NCI-H1092 treated with DMSO at 0.1 percent for 48 hours (cell line): ENCODE measurements around the gene MLLT11.
"Not testable (repeated sequence)": the region's sequence is repeated elsewhere in the genome, so short reads cannot be mapped to it uniquely, and the experiment has no call there.

Source experiments
- DNase-seq: peaks from one replicate; lab custom pipeline; 2025; lab: John Stamatoyannopoulos, UW

The MLLT11 gene

DNA sequence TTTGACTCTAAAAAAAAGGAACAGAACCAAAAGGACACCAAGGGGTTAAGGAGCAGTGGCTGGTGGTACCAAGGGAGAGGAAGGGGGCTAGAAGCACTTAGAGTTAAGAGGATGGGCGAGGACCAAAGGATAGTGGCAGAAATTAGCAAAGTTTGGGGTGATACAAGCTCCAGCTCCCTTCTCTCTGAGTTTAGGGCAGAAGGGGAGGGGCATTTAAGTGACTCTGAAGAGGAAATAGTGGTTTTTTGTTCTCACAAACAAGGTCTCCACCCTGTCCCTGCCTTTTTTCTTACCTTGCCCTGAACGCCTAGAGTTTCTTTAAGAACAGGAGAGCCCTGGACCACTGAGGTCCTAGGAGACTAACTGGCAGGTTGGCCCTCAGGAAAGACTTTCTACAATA is 4.0 kb upstream of the MLLT11 start:
- DNase-seq = no peak

DNA sequence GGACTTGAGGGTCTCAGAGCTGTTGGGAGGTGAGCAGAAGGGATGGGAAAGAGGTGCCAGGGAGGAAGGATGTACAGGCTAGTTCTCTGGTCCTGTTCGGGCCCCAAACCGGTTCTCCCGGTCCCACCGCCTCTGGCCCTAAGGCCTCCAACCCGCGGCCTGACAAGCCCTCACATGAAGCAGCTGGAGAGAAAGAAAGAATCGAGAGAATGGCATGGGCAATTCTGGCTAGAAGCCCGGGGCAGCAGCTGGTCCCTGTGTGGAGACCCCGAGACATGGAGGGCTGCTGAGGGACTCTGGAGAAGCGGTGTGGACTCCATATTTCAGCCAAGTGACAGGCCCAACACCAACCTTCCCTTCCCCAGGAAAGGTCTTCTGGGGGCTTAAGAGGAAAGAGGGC is 1.5 kb upstream of the MLLT11 start:
- peak; percentile 71 for DNase-seq

DNA sequence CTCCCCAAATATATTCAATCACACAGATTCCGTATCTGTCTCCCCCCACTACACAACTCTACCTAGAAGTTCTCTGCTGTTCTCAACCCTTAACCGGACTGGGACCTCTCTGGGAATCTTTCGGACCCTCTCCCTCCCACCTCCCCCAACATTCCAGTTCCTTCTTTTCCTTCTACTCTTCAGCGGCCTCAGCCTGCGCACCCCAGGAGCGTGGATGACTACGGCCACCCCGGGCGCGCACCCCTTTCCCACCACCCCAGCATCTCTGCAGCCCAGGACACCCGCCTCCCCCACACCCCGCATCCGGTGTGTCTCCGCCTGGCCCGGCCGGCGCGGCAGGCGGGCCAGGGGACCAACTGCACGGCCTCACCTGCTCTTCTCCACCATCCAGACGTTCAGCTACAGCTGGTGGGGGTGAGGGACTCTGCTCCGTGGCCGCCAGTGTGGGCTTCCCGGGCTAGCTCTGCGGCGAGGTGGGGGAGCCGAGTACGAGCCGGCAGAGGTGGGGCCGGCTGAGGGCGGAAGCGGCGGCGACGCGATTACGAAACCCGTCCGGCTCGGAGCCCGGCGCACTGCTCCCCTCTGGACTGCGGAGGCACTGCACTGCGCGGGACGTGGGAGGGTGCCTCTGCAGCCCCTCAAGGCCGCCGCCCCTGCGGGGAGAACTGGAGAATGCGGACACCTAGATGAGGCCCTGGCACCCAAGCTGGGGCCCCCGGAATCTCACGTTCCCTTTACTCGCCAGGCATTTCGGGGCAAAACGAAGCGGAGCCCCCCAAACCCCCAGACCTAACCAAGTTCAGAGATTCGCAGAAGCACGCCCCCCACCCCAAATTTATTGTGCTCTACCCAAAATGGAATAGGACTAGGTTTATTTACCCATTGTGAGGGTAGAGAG is 839 bp upstream of the MLLT11 start, which contains the start of gene CDC42SE1:
Gene CDC42SE1, minus strand, starts transcription at position 514 of the 898 bp plus-strand sequence. CDS start 3,892 bp downstream, outside the sequence.
- DNase-seq = peak; percentile 86

DNA sequence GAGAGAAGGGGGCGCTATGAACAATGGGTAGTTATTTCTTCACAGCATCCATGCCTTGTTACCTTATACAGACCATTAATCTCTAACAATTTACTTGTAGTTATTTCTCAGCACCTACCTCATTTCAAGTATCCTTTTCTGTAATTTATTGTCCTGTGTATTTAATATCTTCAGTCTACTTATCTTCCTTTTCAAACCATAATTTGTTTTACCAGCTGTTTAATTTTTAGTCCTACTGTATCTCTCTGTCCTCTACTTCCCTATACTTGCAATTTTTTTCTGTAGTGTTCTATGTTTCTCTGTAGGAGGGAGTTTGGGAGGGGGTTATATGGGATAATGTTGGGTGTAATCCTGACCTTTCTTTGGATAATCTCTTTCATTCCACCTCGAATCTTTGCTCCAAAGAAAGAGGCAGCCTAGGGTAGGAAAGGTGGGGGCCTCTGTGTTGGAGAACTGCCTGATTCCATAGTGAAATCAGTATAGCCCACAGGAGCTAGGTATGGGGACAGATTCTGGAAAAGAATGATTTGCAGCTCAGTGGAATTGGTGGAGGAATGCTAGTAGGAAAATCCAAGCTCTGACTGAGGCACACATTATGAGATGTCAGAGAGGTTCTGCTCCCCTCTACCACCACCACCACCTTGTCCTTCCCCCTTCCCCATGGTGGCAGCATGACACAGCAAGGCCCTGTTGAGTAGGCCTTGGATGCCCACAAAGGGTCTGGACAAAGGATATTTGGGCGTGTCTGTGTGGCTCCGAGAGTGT is 642 bp downstream of the MLLT11 start:
- peak; percentile 71 for DNase-seq

DNA sequence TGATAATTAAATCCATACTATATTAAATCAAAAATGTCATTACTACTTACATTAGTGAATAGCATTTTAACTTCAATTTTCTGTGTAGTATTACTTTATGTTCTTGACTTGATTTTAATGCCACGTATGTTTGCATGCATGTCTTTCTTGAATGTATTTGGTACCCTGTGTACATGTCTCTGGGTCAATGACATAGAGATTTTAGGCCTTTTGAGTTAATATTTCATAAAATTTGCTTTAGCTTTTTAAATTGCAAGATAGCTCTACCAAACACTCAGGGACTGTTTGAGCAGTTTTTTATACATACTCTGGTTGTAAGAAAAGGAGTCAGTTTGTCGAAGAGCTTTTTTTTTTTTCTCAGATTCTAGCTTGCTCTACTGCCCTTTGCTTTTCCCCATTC is 1.5 kb downstream of the MLLT11 start:
- DNase-seq = no peak

DNA sequence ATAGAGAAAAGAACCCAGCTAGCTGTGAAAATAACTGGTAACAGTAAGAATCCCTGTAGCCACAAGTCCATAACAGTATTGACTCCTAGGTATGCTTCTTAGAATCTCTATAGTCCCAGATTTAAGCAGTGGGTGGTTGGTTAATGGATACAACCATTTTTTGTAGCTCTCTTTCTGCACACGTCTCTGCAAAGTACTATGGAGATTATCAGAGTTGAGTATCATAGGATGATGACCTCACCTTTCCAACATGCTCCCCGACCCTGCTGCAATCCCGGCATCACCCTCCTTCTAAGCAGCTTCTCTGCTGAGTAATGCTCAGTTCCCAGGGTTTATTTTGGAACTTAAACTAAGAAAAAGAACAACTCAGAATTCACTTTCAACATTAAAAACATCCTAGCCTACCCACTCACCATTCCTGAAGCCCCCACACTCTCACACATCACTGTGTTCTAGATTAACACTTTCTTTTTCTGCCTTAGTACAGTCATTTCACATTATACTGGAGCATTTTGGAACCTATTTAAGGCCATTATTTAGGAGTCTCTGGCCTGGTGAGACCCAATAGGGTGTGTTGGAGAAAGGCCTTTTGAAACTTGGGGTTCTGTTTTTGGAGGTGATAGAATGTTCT is 2.7 kb downstream of the MLLT11 start:
- DNase-seq = no peak

DNA sequence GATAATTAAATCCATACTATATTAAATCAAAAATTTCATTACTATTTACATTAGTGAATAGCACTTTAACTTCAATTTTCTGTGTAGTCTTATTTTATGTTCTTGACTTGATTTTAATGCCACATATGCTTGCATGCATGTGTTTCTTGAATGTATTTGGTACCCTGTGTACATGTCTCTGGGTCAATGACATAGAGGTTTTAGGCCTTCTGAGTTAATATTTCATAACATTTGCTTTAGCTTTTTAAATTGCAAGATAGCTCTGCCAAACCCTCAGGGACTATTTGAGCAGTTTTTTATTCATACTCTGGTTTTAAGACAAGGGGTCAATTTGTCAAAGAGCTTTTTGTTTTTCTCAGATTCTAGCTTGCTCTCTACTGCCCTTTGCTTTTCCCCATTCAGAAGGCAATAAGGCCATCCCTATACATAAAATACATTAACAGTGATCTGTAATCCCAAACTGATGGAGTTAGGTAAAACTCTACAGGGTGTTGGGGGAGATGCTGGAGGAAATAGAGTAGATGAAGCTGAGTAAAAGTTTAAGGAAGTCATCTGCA is 5.0 kb downstream of the MLLT11 start:
- DNase-seq = no peak

DNA sequence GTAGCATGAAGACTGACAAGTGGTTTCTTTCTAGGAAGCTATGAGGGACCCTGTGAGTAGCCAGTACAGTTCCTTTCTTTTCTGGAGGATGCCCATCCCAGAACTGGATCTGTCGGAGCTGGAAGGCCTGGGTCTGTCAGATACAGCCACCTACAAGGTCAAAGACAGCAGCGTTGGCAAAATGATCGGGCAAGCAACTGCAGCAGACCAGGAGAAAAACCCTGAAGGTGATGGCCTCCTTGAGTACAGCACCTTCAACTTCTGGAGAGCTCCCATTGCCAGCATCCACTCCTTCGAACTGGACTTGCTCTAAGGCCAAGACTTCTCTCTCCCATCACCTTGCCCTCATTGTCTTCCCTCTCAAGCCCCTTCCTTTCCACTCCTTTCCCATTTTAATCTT is 7.0 kb downstream of the MLLT11 start:
- DNase-seq = no peak

DNA sequence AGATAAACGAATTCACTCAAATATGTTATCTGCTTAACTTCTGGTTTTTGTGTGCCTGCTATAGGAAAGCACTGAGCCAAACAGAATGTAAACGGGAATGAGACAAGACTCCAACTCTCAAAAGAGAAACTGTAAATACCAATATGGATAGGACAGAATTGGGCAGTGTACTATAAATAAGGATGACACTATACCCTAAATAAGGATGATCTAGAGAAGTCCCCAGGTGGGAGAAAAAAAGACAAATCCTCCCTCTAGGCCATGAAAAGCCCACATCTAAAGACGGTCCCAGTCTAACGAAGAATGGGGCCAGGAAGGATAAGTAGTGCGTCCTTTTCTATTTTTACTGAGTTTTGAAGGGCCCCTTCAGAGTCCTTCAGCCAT is 8.9 kb downstream of the MLLT11 start:
- no peak for DNase-seq

DNA sequence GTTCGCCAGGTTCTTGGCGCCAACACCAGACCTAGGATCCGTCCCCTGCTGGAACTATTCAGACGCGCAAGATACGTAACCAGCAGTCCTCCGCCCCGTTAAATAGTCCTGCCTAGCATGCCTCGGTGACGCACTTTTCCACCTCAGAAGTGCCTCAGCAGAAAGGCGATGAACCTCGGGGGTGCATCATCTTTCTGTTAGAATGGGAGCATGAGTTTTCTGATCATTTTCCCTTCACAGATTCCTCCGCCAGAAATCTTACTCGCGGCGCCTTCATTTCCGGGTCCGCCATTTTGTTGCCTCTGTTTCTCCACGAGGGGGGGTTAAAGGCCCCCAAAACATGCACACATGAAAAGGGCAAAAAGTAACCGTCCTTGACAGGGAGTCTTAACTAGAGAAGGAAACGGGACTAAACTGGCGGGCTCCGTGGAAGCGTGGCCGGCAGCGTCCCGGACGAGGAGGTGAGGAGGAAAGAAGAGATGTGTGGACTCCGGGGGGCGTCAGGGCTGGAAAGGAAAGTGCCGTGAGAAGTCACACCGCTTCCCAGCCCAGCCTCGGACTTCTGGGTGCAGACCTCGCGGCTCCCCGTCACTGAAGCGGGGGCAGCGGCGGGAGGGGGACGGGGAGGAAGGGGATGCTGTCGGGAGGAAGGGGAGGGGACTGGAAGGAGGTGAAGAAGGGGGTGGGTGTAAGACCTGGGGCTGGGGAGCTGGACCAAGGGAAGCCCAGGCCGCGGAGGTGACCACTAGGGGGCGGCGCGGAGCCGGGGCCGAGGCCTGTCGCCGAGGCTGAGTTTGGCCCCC is 10.5 kb downstream of the MLLT11 start, which contains the start of gene GABPB2:
Gene GABPB2, plus strand, starts transcription at position 288 of the 803 bp plus-strand sequence. CDS start 17,429 bp downstream, outside the sequence.
- DNase-seq = peak; percentile 95

DNA sequence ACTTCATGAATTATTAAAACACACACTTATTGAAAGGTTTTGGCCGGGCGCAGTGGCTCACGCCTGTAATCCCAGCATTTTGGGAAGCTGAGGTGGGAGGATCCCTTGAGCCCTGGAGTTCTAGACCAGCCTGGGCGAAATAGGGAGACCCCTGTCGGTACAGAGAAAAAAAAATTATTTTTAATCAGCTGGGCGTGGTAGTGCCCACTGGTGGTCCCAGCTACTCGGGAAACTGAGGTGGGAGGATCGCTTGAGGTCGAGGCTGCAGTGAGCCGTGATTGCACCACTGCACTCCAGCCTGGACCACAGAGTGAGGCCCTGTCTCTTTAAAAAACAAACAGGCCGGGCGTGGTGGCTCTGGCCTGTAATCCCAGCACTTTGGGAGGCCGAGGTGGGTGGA is 12.0 kb downstream of the MLLT11 start:
- no peak for DNase-seq

DNA sequence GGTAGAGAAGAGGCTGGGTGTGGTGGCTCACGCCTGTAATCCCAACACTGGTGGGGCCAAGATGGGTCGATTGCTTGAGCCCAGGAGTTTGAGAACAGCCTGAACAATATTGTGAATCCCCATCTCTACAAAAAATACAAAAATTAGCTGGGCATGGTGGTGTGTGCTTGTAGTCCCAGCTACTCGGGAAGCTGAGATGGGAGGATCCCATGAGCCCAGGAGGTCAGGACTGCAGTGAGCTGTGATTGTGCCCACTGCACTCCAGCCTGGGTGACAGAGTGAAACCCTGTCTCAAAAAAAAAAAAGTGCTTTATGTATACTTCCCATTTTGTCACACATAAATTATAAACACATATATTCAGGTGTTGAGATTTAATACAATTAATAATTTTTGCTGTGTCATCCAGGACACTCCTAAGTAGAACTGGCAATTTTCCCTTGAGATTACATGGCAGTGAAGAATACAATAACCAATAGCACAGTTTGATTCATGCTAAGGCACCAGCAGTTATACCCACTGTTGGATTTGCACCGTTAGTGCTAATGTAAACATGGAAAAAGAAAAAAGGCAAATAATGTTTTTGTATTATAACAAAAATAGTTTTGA is 25.9 kb downstream of the MLLT11 start:
- no peak for DNase-seq

DNA sequence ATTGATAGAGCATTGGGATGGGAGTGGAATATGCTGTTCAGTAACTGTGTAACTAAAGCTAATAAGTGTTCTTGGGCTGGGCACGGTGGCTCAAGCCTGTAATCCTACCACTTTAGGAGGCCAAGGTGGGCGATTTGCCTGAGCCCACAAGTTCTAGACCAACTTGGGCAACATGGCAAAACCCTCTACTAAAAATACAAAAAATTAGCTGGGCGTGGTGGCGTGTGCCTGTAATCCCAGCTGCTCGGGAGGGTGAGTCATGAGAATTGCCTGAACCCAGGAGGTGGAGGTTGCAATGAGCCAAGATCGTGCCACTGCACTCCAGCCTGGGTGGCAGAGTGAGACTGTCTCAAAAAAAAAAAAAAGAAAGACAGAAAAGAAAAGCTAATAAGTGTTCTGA is 37.2 kb downstream of the MLLT11 start:
- not testable (repeated sequence) for DNase-seq

DNA sequence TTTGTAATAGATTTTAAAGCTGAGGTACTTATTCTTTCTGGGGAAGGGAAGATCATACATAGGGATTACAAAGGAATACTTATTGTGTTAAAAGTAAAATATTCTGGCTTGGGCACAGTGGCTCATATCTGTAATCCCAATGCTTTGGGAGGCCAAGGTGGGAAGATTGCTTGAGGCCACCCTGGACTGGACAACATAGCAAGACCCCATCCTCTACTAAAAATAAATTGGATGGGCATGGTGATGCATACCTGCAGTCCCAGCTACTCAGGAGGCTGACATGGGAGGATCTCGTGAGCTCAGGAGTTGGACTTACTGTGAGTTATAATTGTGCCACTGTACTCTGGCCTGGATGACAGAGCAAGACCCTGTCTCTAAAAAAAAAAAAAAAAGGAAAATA is 37.9 kb downstream of the MLLT11 start:
- no peak for DNase-seq

DNA sequence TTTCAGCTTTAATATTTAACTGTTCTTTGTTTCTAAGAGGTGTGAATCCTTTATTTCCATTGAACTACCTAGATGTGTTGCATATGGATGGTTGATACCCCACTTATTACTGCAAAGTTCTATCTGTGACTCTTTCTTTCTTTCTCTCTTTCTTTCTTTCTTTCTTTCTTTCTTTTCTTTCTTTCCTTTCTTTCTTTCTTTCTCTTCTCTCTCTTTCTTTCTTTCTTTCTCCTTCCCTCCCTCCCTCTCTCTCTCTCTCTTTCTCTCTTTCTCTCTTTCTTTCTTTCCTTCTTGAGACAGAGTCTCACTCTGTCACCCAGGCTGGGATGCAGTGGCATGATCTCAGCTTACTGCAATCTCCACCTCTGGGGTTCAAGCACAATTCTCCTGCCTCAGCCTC is 44.4 kb downstream of the MLLT11 start:
- no peak for DNase-seq

DNA sequence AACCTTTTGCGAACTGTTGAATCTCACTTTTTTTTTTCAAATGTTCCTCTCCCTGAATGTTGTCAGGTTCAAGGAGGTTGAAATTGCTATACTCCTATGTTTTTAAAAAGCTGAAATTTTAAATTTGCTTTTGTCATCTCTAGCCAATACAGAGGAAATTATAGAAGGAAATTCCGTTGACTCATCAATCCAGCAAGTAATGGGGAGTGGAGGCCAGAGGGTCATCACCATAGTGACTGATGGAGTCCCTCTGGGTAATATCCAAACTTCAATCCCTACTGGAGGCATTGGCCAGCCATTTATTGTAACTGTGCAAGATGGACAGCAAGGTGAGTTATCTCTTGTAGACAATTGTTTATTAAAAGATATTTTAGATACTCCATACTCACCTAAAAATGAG is 46.7 kb downstream of the MLLT11 start:
- no peak for DNase-seq

DNA sequence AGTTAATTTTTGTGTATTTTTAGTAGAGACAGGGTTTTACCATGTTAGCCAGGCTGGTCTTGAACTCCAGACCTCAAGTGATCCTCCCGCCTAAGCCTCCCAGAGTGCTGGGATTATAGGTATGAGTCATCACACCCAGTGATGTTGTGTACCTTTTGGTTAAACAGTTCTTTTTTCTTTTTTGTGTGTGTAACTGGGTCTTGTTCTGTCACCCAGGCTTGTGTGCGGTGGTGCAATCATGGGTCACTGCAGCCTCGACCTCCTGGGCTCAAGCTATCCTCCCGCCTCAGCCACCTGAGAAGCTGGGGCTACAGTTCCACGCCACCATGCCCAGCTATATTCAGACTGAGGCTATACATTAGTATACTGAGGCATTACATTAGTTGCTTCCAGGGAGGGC is 48.1 kb downstream of the MLLT11 start:
- DNase-seq = no peak

DNA sequence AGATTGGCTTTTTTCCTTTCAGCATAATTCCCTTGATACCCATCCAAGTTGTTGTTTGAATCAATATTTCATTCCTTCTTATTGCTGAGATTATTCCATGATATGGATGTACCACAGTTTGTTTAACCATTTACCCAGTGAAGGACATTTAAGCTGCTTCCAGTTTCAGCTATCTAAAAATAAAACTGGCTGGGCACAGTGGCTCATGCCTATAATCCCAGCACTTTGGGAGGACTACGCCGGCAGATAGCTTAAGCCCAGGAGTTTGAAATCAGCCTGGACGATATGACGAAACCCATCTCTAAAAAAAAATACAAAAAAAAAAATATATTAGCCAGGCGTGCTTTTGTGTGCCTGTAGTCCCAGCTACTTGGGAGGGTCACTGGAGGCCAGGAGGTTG is 53.7 kb downstream of the MLLT11 start:
- DNase-seq = no peak
